ENCODE data around the gene ANKIB1. TPM values are rescaled to one million over a fixed set of nuclear protein-coding genes. Genes with fewer than 3 reads are reported as not detected.

The ANKIB1 gene
- total RNA-seq, 2 experiments from 2014 or later = 60.0 to 66.9 TPM

- no peak overlapping the region for H3K27ac ChIP-seq (ENCODE audit: low read depth in 1 of 2, low read length in 2 of 2)
- no peaks in the 10 kb centered on the region for H3K27me3 ChIP-seq (ENCODE audit: control insufficient read depth in 1 of 2, insufficient read depth in 2 of 2, low read length in 2 of 2)
- ATAC-seq (ENCODE audit: poor library complexity) (no peak), DNase-seq (no peak)
- no peaks in the 10 kb centered on the region for H3K36me3 ChIP-seq (ENCODE audit: insufficient read depth, low read length)
- H3K4me1 Mint-ChIP-seq (ENCODE audit: low read depth) = peaks cover 25% of the 10 kb centered on the region
- no peak overlapping the region for H3K4me3 Mint-ChIP-seq
- H3K27me3 Mint-ChIP-seq = no peaks in the 10 kb centered on the region
- H3K9me3 ChIP-seq (ENCODE audit: control insufficient read depth in 1 of 2, insufficient read depth in 1 of 2, low read length in 2 of 2) = no peaks in the 10 kb centered on the region
- intact Hi-C loops (cut with DNase I, micrococcal nuclease) = no loop called here
- peaks cover 2% of the 10 kb centered on the region for H3K9me3 Mint-ChIP-seq
- H3K27ac Mint-ChIP-seq = no peak overlapping the region
- TF ChIP-seq, protein P1, sequence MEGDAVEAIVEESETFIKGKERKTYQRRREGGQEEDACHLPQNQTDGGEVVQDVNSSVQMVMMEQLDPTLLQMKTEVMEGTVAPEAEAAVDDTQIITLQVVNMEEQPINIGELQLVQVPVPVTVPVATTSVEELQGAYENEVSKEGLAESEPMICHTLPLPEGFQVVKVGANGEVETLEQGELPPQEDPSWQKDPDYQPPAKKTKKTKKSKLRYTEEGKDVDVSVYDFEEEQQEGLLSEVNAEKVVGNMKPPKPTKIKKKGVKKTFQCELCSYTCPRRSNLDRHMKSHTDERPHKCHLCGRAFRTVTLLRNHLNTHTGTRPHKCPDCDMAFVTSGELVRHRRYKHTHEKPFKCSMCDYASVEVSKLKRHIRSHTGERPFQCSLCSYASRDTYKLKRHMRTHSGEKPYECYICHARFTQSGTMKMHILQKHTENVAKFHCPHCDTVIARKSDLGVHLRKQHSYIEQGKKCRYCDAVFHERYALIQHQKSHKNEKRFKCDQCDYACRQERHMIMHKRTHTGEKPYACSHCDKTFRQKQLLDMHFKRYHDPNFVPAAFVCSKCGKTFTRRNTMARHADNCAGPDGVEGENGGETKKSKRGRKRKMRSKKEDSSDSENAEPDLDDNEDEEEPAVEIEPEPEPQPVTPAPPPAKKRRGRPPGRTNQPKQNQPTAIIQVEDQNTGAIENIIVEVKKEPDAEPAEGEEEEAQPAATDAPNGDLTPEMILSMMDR (IDR thresholded peaks at IDR 0.05) = no peak
- H3K36me3 Mint-ChIP-seq (ENCODE audit: low read depth) = peaks cover 55% of the 10 kb centered on the region
- CTCF ChIA-PET = no interaction called here
- H3K4me1 ChIP-seq (ENCODE audit: insufficient read depth, low read length) = no peaks in the 10 kb centered on the region
- POLR2A ChIA-PET = no interaction called here
- no peak overlapping the region for H3K4me3 ChIP-seq (ENCODE audit: low read length)
These were observed 35.3 kb downstream of the ANKIB1 start for GRCh38 chr7:92281031-92281430.

DNA sequence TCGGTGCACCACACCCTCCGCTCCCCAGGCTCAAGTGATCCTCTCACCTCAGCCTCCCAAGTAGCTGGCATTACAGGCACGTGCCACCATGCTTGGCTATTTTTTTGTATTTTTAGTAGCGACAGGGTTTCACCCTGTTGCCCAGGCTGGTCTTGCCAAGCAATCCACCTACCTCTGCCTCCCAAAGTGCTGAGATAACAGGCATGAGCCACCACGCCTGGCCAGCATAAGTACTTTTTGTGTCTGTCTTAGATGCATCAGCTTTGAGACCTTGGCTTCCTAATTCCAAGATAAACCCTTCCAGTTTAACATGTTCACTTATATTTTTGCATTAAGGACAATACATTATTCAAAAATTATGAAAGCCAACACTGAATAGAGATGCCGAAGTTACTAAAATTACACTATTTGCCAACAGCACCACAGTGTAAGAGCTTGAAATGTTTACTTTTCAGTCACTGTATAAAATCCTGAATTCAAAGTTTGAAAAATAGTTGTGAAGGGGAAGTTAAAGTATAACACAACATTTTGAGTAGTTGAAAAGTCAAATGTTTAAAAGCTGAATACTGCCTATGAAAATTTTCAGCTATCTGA lies 36.5 kb downstream of the ANKIB1 start:
- no peak for DNase-seq
- Histone ChIP-seq H3K27me3 (ENCODE audit: control insufficient read depth in 1 of 2, insufficient read depth in 2 of 2, low read length in 2 of 2) (no peaks in the 10 kb centered on the region), H3K27ac (ENCODE audit: low read depth in 1 of 2, low read length in 2 of 2) (no peak overlapping the region), H3K4me1 (ENCODE audit: insufficient read depth, low read length) (no peaks in the 10 kb centered on the region), H3K36me3 (ENCODE audit: insufficient read depth, low read length) (no peaks in the 10 kb centered on the region), H3K4me3 (ENCODE audit: low read length) (no peak overlapping the region), H3K9me3 (ENCODE audit: control insufficient read depth in 1 of 2, insufficient read depth in 1 of 2, low read length in 2 of 2) (no peaks in the 10 kb centered on the region)
- H3K4me3 Mint-ChIP-seq = no peak overlapping the region
- peaks cover 45% of the 10 kb centered on the region for H3K36me3 Mint-ChIP-seq (ENCODE audit: low read depth)
- CTCF ChIA-PET = no interaction called here
- POLR2A ChIA-PET = no interaction called here
- no peak for ATAC-seq (ENCODE audit: poor library complexity)
- intact Hi-C loops (cut with DNase I, micrococcal nuclease) = no loop called here
- no peaks in the 10 kb centered on the region for H3K27me3 Mint-ChIP-seq
- H3K9me3 Mint-ChIP-seq = peaks cover 2% of the 10 kb centered on the region
- TF ChIP-seq, protein P1 (IDR thresholded peaks at IDR 0.05) = no peak
- peaks cover 22% of the 10 kb centered on the region for H3K4me1 Mint-ChIP-seq (ENCODE audit: low read depth)
- H3K27ac Mint-ChIP-seq = no peak overlapping the region

DNA sequence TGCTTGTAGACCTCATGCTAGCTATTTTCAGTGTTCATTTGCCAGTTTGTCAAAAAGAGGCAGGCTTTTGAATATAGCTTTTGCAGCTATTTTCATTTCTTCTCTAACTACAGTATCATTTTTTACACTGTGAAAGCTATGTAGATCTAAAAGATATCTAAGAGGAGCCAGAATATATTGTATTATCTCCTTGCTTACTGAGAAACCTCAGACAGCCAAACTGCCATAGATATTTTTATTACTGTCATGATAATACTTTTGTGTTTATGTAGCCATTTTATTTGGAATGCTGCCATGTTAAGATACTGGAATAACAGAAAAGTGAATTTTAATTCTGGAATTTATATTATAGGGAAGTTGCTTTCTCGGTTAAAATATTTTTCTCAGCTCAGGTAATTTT lies 37.2 kb downstream of the ANKIB1 start:
- CTCF ChIA-PET = no interaction called here
- H3K4me3 Mint-ChIP-seq = no peak overlapping the region

More for the DNA sequence above, 37.2 kb downstream of the ANKIB1 start:
- no peaks in the 10 kb centered on the region for H3K4me1 ChIP-seq (ENCODE audit: insufficient read depth, low read length)
- Mint-ChIP-seq H3K4me1 (ENCODE audit: low read depth) (peaks cover 23% of the 10 kb centered on the region), H3K27me3 (no peaks in the 10 kb centered on the region), H3K27ac (no peak overlapping the region), H3K9me3 (peaks cover 2% of the 10 kb centered on the region), H3K36me3 (ENCODE audit: low read depth) (peaks cover 45% of the 10 kb centered on the region)
- H3K27me3 ChIP-seq (ENCODE audit: control insufficient read depth in 1 of 2, insufficient read depth in 2 of 2, low read length in 2 of 2) = no peaks in the 10 kb centered on the region
- DNase-seq (no peak), ATAC-seq (ENCODE audit: poor library complexity) (no peak)
- POLR2A ChIA-PET = no interaction called here
- no peak overlapping the region for H3K27ac ChIP-seq (ENCODE audit: low read depth in 1 of 2, low read length in 2 of 2)
- intact Hi-C loops (cut with DNase I, micrococcal nuclease) = no loop called here
- H3K9me3 ChIP-seq (ENCODE audit: control insufficient read depth in 1 of 2, insufficient read depth in 1 of 2, low read length in 2 of 2) = no peaks in the 10 kb centered on the region
- H3K36me3 ChIP-seq (ENCODE audit: insufficient read depth, low read length) = no peaks in the 10 kb centered on the region
- H3K4me3 ChIP-seq (ENCODE audit: low read length) = no peak overlapping the region
- TF ChIP-seq, protein P1 (IDR thresholded peaks at IDR 0.05) = no peak

All from CD4-positive, alpha-beta T cell (primary cell).